Peyer's patch (tissue), 4 donors: Measurements from ENCODE around the gene CFAP20DC.

Experiments used
- POLR2A ChIP-seq, 2 donors: fragments of 450-650 bp; IDR thresholded peaks; one replicate each; pipeline ENCODE4 v1.5.1; 2017; ENCODE audit warnings: antibody characterized with exemption in 2 of 2, mild to moderate bottlenecking in 2 of 2, moderate library complexity in 2 of 2
- TF ChIP-seq, protein P1 (sequence below), 6 experiments: fragments of 450-650 bp in 4 of 6; fragments of 200-600 bp in 2 of 6; sonication (generic) in 1 of 6; IDR thresholded peaks; one replicate each; pipeline ENCODE4 v1.5.1; 2017 to 2019; ENCODE audit warnings: antibody characterized with exemption in 6 of 6, mild to moderate bottlenecking in 3 of 6, moderate library complexity in 1 of 6

DNA sequence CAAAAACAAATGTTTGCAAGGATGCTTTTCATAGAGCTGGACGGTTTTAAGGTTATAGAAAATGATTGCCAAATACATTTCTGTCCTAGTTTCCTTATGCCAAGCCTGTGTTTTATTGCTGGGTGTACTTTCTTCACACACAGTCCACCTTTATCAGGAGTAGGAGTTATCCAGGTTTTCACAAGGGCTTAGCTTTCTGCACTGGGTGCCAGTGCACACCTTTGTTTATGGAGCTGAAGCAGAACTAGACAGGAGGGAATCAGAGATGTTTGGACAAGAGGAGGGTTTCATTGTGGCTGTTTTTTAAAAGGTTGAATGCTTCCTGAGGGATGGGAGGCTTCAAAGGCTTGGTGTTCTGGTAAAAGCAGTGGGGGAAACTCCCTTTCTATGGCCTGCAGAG lies 353.7 kb downstream of the CFAP20DC start:
- TF ChIP-seq, protein P1, sequence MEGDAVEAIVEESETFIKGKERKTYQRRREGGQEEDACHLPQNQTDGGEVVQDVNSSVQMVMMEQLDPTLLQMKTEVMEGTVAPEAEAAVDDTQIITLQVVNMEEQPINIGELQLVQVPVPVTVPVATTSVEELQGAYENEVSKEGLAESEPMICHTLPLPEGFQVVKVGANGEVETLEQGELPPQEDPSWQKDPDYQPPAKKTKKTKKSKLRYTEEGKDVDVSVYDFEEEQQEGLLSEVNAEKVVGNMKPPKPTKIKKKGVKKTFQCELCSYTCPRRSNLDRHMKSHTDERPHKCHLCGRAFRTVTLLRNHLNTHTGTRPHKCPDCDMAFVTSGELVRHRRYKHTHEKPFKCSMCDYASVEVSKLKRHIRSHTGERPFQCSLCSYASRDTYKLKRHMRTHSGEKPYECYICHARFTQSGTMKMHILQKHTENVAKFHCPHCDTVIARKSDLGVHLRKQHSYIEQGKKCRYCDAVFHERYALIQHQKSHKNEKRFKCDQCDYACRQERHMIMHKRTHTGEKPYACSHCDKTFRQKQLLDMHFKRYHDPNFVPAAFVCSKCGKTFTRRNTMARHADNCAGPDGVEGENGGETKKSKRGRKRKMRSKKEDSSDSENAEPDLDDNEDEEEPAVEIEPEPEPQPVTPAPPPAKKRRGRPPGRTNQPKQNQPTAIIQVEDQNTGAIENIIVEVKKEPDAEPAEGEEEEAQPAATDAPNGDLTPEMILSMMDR (IDR thresholded peaks at IDR 0.05) = no peak
- TF ChIP-seq POLR2A (IDR thresholded peaks at IDR 0.05) = no peak
